Measurements from ENCODE around the gene ATXN3L. TPM values are rescaled to one million over a fixed set of nuclear protein-coding genes. Genes with fewer than 3 reads are reported as not detected.

Gene ATXN3L
- total and polyA plus RNA-seq, 12 donors, result not detected

DNA sequence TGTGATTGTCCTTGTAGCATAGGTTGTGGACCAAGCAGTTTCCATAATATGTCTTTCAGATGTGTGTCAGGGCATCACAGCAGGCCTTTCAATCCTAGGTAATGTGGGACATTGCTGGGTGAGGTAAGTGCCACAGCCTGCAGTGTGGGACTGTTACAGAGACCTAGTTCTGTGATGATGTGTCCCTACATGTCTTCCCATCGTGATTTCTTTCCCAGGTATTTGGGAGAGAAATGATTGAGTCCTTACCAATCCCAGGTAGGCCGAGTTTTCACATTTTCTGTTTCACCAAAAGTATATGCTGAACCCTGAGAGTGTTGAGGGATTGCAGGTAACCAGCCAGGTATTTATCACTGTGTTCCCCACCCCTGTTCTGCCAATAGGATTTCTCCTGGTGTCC lies 10.6 kb upstream of the ATXN3L start:
- 95 to 100% methylated on average over 2 of the region's 2 CpGs for whole genome bisulfite sequencing, 2 donors
- Histone ChIP-seq H3K4me3 (no peak overlapping the region), H3K4me1 (no peaks in the 10 kb centered on the region), H3K27me3 (peaks cover 0 to 23% (median 0%) of the 10 kb centered on the region in 7 donors), H3K9me3 (peaks cover 0 to 6% (median 0%) of the 10 kb centered on the region in 11 donors), H3K36me3 (no peaks in the 10 kb centered on the region), H3K27ac (no peak overlapping the region)
- intact Hi-C loops (cut with DNase I), result no loop called here
- TF ChIP-seq, protein P1, sequence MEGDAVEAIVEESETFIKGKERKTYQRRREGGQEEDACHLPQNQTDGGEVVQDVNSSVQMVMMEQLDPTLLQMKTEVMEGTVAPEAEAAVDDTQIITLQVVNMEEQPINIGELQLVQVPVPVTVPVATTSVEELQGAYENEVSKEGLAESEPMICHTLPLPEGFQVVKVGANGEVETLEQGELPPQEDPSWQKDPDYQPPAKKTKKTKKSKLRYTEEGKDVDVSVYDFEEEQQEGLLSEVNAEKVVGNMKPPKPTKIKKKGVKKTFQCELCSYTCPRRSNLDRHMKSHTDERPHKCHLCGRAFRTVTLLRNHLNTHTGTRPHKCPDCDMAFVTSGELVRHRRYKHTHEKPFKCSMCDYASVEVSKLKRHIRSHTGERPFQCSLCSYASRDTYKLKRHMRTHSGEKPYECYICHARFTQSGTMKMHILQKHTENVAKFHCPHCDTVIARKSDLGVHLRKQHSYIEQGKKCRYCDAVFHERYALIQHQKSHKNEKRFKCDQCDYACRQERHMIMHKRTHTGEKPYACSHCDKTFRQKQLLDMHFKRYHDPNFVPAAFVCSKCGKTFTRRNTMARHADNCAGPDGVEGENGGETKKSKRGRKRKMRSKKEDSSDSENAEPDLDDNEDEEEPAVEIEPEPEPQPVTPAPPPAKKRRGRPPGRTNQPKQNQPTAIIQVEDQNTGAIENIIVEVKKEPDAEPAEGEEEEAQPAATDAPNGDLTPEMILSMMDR (IDR thresholded peaks at IDR 0.05), result no peak
- no peak for DNase-seq
- no peak for ATAC-seq

DNA sequence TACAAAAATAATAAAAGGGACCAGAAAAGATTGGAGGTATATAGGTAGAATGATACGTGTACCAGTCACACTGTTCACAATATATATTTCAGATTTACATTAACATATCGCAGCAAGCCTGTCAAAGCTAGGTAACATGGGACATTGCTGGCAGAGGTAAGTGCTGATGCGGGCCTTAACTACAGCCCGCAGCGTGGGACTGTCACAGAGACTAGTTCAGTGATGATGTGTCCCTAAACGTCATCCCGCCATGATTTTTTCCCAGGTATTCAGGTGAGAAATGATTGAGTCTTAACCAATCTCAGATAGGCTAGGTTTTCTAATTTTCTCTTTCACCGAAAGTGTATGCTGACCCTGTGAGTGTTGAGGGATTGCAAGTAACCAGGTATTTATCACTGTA lies 7.8 kb upstream of the ATXN3L start:
- ATAC-seq (no peak), DNase-seq (no peak)
- H3K27me3 ChIP-seq, result peaks cover 0 to 23% (median 0%) of the 10 kb centered on the region in 7 donors
- no peak overlapping the region for H3K4me3 ChIP-seq
- H3K9me3 ChIP-seq, result peaks cover 0 to 6% (median 0%) of the 10 kb centered on the region in 11 donors
- intact Hi-C loops (cut with DNase I), result loop anchor here in 1 of 10 donors (2.0 kb wide), 1 partner anchor 23 kb away; no protein-coding TSS in a partner anchor
- H3K4me1 ChIP-seq, result no peaks in the 10 kb centered on the region
- 97 to 99% methylated on average over 8 of the region's 8 CpGs for WGBS, 2 donors
- H3K27ac ChIP-seq, result no peak overlapping the region
- no peaks in the 10 kb centered on the region for H3K36me3 ChIP-seq
- TF ChIP-seq, protein P1 (IDR thresholded peaks at IDR 0.05), result no peak

DNA sequence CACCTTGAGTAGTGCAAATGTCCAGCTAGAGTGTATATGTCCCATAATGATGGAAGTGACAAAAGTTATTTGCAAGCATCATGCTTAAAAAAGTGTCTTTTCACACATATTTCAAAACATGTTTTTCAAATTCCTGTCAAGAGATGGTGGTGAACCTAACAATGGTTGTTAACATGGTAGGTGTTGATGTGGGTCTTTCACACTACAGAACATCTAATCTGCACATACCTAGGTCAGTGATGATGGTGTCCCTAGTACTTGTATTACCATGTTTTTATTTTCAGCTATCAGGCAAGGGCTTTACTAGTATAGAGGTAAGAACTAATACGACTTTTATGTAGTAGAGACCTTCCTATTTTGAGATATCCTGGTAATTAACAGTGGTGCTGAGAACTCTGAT lies 3.4 kb upstream of the ATXN3L start:
- Histone ChIP-seq H3K36me3 (no peaks in the 10 kb centered on the region), H3K4me3 (no peak overlapping the region), H3K9me3 (no peaks in the 10 kb centered on the region), H3K4me1 (no peaks in the 10 kb centered on the region), H3K27ac (no peak overlapping the region), H3K27me3 (peaks cover 0 to 20% (median 0%) of the 10 kb centered on the region in 7 donors)
- TF ChIP-seq, protein P1 (IDR thresholded peaks at IDR 0.05), result no peak
- intact Hi-C loops (cut with DNase I), result no loop called here
- DNase-seq (no peak), ATAC-seq (no peak)
- WGBS, 2 donors, result 50 to 62% methylated on average over 1 of the region's 1 CpG

DNA sequence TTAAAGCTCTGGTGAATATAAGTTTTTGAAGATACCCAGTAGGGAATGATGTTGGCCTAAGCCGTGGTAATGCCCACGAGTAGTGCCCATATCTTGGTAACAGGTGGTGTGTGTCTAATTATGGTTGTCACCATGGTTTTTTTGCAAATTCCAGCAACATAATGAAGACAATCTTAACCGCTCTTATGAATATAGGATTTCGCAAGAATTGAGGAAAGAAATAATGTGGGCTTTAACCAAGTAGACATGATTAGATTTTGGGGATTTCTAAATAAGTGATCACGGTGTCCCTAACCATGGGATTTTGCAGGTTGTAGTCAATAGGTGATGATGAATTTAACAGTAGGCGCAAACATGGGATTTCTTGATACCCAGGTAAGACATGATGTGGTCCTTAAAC lies 2.5 kb downstream of the ATXN3L start:
- 96 to 97% methylated on average over 6 of the region's 6 CpGs for WGBS, 2 donors
- ATAC-seq (no peak), DNase-seq (no peak)
- Histone ChIP-seq H3K27me3 (peaks cover 0 to 4% (median 0%) of the 10 kb centered on the region in 7 donors), H3K9me3 (no peaks in the 10 kb centered on the region), H3K36me3 (no peaks in the 10 kb centered on the region), H3K4me1 (no peaks in the 10 kb centered on the region), H3K4me3 (no peak overlapping the region), H3K27ac (no peak overlapping the region)
- TF ChIP-seq, protein P1 (IDR thresholded peaks at IDR 0.05), result no peak
- intact Hi-C loops (cut with DNase I), result no loop called here

Measured in heart right ventricle (tissue), 16 donors.